HEK293 (cell line): ENCODE measurements around the gene NEO1.

Experiments used
- CTCF ChIA-PET: fragments of 350-600 bp; formaldehyde crosslinking; extraction: SDS; loops from one replicate; lab custom pipeline; 2021; ENCODE audit warnings: antibody characterized with exemption; lab: Yijun Ruan, JAX
- POLR2A ChIA-PET: fragments of 300-600 bp; formaldehyde crosslinking; extraction: SDS; loops from one replicate; lab custom pipeline; 2020; ENCODE audit warnings: antibody characterized with exemption, inconsistent platforms; lab: Yijun Ruan, JAX
- H3K27ac ChIP-seq: fragments of 200-500 bp; sonication (Bioruptor generic); 2 replicates; pipeline ENCODE4 v1.5.1; 2014; ENCODE audit warnings: low read depth, low read length, control low read depth, inconsistent platforms; ENCODE audit errors: extremely low read depth
- H3K36me3 ChIP-seq, 2 experiments: fragments of 200-500 bp in 1 of 2; sonication (Bioruptor generic) in 1 of 2; 1 replicate in 1 of 2; 2 replicates in 1 of 2; pipeline ENCODE4 v1.5.1; 2014 to 2017; ENCODE audit warnings: inconsistent platforms in 2 of 2, low read length in 2 of 2; ENCODE audit not compliant: control insufficient read depth in 2 of 2, insufficient read depth in 1 of 2
- H3K4me1 ChIP-seq: fragments of 200-500 bp; sonication (Bioruptor generic); 2 replicates; pipeline ENCODE4 v1.5.1; 2014; ENCODE audit warnings: mild to moderate bottlenecking, low read length, inconsistent platforms; ENCODE audit not compliant: control insufficient read depth, insufficient read depth
- H3K4me3 ChIP-seq: 2 replicates; pipeline ENCODE4 v1.5.1; 2011; ENCODE audit warnings: low read depth, mild to moderate bottlenecking, control low read depth, low read length, moderate library complexity
- H3K9me3 ChIP-seq: fragments of 200-500 bp; sonication (Bioruptor generic); 2 replicates; pipeline ENCODE4 v1.5.1; 2014; ENCODE audit warnings: low read depth, low read length, inconsistent platforms; ENCODE audit not compliant: control insufficient read depth, insufficient read depth
- MZF1 ChIP-seq: fragments of 450-650 bp; formaldehyde crosslinking; IDR thresholded peaks from 2 replicates; pipeline ENCODE4 v1.5.1; 2017; ENCODE audit warnings: missing biosample characterization, missing genetic modification characterization, borderline replicate concordance
- TCF7L2 ChIP-seq: IDR thresholded peaks from 2 replicates; pipeline ENCODE4 v1.6.1; 2011; ENCODE audit warnings: low read depth, mild to moderate bottlenecking, inconsistent platforms, low read length, moderate library complexity, borderline replicate concordance
- ZNF140 ChIP-seq: fragments of 450-650 bp; formaldehyde crosslinking; IDR thresholded peaks from 2 replicates; pipeline ENCODE4 v1.5.1; 2016; ENCODE audit warnings: missing biosample characterization, missing genetic modification characterization
- ZNF155 ChIP-seq: fragments of 450-650 bp; formaldehyde crosslinking; IDR thresholded peaks from 2 replicates; pipeline ENCODE4 v1.5.1; 2016; ENCODE audit warnings: missing biosample characterization, missing genetic modification characterization
- ZNF391 ChIP-seq: fragments of 450-650 bp; formaldehyde crosslinking; IDR thresholded peaks from 2 replicates; pipeline ENCODE4 v1.5.1; 2016; ENCODE audit warnings: low read depth, missing biosample characterization, missing genetic modification characterization, borderline replicate concordance
- ZNF404 ChIP-seq: fragments of 450-650 bp; formaldehyde crosslinking; IDR thresholded peaks from 2 replicates; pipeline ENCODE4 v1.5.1; 2017; ENCODE audit warnings: missing biosample characterization, missing genetic modification characterization
- ZNF510 ChIP-seq: fragments of 450-650 bp; formaldehyde crosslinking; IDR thresholded peaks from 2 replicates; pipeline ENCODE4 v1.5.1; 2018; ENCODE audit warnings: mild to moderate bottlenecking, missing genetic modification characterization, missing biosample characterization; ENCODE audit not compliant: insufficient replicate concordance
- ZNF514 ChIP-seq: fragments of 450-650 bp; formaldehyde crosslinking; IDR thresholded peaks from 2 replicates; pipeline ENCODE4 v1.5.1; 2016; ENCODE audit warnings: missing biosample characterization, missing genetic modification characterization
- ZNF654 ChIP-seq: fragments of 450-650 bp; formaldehyde crosslinking; IDR thresholded peaks from 2 replicates; pipeline ENCODE4 v1.5.1; 2016; ENCODE audit warnings: low read depth, missing biosample characterization, missing genetic modification characterization
- ZNF692 ChIP-seq: fragments of 450-650 bp; formaldehyde crosslinking; IDR thresholded peaks from 2 replicates; pipeline ENCODE4 v1.5.1; 2016; ENCODE audit warnings: missing biosample characterization, missing genetic modification characterization
- TF ChIP-seq, protein P1 (sequence below): fragments of 450-650 bp; formaldehyde crosslinking; IDR thresholded peaks from 2 replicates; pipeline ENCODE4 v1.5.1; 2016; ENCODE audit warnings: missing biosample characterization, missing genetic modification characterization
- TF ChIP-seq, protein P2 (sequence below): fragments of 450-650 bp; formaldehyde crosslinking; IDR thresholded peaks from 2 replicates; pipeline ENCODE4 v1.5.1; 2017; ENCODE audit warnings: missing biosample characterization, missing genetic modification characterization
- TF ChIP-seq, protein P3 (sequence below): fragments of 450-650 bp; IDR thresholded peaks from 2 replicates; pipeline ENCODE4 v1.5.1; 2018; ENCODE audit warnings: missing biosample characterization, missing genetic modification characterization
- TF ChIP-seq, protein P4 (sequence below): fragments of 450-650 bp; formaldehyde crosslinking; IDR thresholded peaks from 2 replicates; pipeline ENCODE4; 2016; ENCODE audit warnings: missing biosample characterization, missing genetic modification characterization

Gene NEO1

DNA sequence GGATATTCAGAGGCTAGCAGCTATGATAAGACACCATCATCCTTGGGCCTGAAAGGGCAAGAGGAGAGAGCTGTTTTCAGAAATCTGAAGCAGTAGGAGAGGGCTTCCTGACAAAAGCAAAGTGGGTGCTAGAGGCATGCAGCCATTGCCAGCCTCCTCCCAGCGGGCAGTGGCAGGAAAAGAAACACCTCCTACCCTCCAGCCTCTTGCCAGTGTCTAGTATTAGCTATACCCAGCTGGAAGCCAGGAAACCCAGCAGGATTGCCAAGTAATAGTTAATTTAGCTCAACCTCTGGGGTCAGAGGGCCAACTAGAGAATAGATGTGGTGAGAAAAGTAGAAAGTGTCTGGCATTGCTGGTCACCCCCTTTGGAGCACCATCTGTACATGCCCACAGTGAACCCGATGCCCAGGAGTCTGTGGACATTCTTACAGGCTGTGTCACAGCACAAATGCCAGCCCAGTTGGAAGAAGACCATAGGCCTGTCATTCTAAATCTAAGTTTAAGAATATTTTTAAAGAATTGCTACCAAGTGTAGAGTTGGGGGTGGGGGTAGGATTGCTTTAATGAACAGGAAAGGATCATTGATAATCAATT, 231.2 kb downstream of the NEO1 start (continued):
- TF ChIP-seq, protein P1, sequence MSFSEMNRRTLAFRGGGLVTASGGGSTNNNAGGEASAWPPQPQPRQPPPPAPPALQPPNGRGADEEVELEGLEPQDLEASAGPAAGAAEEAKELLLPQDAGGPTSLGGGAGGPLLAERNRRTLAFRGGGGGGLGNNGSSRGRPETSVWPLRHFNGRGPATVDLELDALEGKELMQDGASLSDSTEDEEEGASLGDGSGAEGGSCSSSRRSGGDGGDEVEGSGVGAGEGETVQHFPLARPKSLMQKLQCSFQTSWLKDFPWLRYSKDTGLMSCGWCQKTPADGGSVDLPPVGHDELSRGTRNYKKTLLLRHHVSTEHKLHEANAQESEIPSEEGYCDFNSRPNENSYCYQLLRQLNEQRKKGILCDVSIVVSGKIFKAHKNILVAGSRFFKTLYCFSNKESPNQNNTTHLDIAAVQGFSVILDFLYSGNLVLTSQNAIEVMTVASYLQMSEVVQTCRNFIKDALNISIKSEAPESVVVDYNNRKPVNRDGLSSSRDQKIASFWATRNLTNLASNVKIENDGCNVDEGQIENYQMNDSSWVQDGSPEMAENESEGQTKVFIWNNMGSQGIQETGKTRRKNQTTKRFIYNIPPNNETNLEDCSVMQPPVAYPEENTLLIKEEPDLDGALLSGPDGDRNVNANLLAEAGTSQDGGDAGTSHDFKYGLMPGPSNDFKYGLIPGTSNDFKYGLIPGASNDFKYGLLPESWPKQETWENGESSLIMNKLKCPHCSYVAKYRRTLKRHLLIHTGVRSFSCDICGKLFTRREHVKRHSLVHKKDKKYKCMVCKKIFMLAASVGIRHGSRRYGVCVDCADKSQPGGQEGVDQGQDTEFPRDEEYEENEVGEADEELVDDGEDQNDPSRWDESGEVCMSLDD: no peak
- TF ChIP-seq, protein P2, sequence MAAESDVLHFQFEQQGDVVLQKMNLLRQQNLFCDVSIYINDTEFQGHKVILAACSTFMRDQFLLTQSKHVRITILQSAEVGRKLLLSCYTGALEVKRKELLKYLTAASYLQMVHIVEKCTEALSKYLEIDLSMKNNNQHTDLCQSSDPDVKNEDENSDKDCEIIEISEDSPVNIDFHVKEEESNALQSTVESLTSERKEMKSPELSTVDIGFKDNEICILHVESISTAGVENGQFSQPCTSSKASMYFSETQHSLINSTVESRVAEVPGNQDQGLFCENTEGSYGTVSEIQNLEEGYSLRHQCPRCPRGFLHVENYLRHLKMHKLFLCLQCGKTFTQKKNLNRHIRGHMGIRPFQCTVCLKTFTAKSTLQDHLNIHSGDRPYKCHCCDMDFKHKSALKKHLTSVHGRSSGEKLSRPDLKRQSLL (tag by site-specific recombination): no peak
- TF ChIP-seq, protein P3, sequence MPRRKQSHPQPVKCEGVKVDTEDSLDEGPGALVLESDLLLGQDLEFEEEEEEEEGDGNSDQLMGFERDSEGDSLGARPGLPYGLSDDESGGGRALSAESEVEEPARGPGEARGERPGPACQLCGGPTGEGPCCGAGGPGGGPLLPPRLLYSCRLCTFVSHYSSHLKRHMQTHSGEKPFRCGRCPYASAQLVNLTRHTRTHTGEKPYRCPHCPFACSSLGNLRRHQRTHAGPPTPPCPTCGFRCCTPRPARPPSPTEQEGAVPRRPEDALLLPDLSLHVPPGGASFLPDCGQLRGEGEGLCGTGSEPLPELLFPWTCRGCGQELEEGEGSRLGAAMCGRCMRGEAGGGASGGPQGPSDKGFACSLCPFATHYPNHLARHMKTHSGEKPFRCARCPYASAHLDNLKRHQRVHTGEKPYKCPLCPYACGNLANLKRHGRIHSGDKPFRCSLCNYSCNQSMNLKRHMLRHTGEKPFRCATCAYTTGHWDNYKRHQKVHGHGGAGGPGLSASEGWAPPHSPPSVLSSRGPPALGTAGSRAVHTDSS (tag by site-specific recombination): no peak
- TF ChIP-seq TCF7L2 (no peak), ZNF692 (no peak), ZNF510 (tag by site-specific recombination) (no peak), ZNF514 (no peak), ZNF140 (tag by site-specific recombination) (no peak), ZNF155 (tag by site-specific recombination) (no peak)
- TF ChIP-seq, protein P4, sequence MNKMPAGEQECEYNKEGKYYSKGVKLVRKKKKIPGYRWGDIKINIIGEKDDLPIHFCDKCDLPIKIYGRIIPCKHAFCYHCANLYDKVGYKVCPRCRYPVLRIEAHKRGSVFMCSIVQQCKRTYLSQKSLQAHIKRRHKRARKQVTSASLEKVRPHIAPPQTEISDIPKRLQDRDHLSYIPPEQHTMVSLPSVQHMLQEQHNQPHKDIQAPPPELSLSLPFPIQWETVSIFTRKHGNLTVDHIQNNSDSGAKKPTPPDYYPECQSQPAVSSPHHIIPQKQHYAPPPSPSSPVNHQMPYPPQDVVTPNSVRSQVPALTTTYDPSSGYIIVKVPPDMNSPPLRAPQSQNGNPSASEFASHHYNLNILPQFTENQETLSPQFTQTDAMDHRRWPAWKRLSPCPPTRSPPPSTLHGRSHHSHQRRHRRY (tag by site-specific recombination): no peak

GRCh38 chr15:73284090-73284716, 231.9 kb downstream of the NEO1 start:
- no peak overlapping the region for H3K4me3 ChIP-seq
- no peaks in the 10 kb centered on the region for H3K9me3 ChIP-seq
- H3K27ac ChIP-seq: no peak overlapping the region
- ChIA-PET POLR2A (no interaction called here), CTCF (interaction anchor here (0.6 to 3.0 kb wide), 12 partner anchors 9 to 680 kb away, joined by 3 to 25 read pairs (median 3); no protein-coding TSS in a partner anchor)
- TF ChIP-seq MZF1 (tag by site-specific recombination): no peak
- TF ChIP-seq ZNF391 (tag by site-specific recombination): no peak
- TF ChIP-seq ZNF654: peak; percentile 31
- no peak for TF ChIP-seq ZNF404 (tag by site-specific recombination)
- peaks cover 44 to 62% of the 10 kb centered on the region in 2 experiments for H3K36me3 ChIP-seq
- H3K4me1 ChIP-seq: no peaks in the 10 kb centered on the region
